Measurements from ENCODE around the gene ARHGAP24. TPM values are rescaled to one million over a fixed set of nuclear protein-coding genes. Genes with fewer than 3 reads are reported as not detected.
A peak's percentile ranks its signal among the peaks of the same experiment; 100 is the strongest.

ARHGAP24 gene
- total and polyA plus RNA-seq, 2 donors (not counting 1 experiment from before 2014, with no cell fraction given) = 48.4 to 141 TPM

GRCh38 chr4:85520765-85521749 is 46.1 kb downstream of the ARHGAP24 start:
- Histone ChIP-seq H3K4me2 (replicated peaks; ENCODE audit: low read depth, low read length, poor library complexity, severe bottlenecking) (peak overlapping the region; percentile 26), H3K4me3 (ENCODE audit: control extremely low read depth in 1 of 5, extremely low read depth in 1 of 5, insufficient read depth in 1 of 5, low read depth in 2 of 5, low read length in 4 of 5) (no peak overlapping the region), H3K4me1 (ENCODE audit: control insufficient read depth in 2 of 2, insufficient read depth in 2 of 2, low read length in 2 of 2) (peaks cover 39% of the 10 kb centered on the region in 2 donors), H3K27me3 (replicated peaks in 1 of 4; ENCODE audit: control extremely low read depth in 1 of 4, control insufficient read depth in 3 of 4, insufficient read depth in 4 of 4, low read length in 3 of 4) (no peaks in the 10 kb centered on the region), H3K9ac (ENCODE audit: low read length) (peak overlapping the region; percentile 0), H4K20me1 (ENCODE audit: control insufficient read depth, insufficient read depth, low read length, poor library complexity, severe bottlenecking) (peaks cover 7% of the 10 kb centered on the region), H3K36me3 (replicated peaks in 1 of 2; ENCODE audit: control extremely low read depth in 1 of 2, control insufficient read depth in 1 of 2, extremely low read depth in 1 of 2, insufficient read depth in 2 of 2, low read length in 1 of 2) (peaks cover 0 to 4% of the 10 kb centered on the region in 2 experiments), H3K79me2 (ENCODE audit: control insufficient read depth, insufficient read depth, low read length) (peaks cover 96% of the 10 kb centered on the region), H3K27ac (ENCODE audit: low read length in 2 of 2) (peak overlapping the region; percentile 14 to 62), H3K9me3 (ENCODE audit: control extremely low read depth in 1 of 3, control insufficient read depth in 2 of 3, insufficient read depth in 1 of 3, low read length in 2 of 3) (no peaks in the 10 kb centered on the region), H2AFZ (ENCODE audit: insufficient read depth, low read depth, low read length, poor library complexity, severe bottlenecking) (no peak overlapping the region)
- 35% methylated on average over 3 of the region's 5 CpGs for WGBS (ENCODE audit: insufficient coverage)
- CTCF ChIA-PET = interaction anchor here (0.6 kb wide), 1 partner anchor 140 kb away, joined by 3 read pairs; no protein-coding TSS in a partner anchor
- Mint-ChIP-seq H3K27ac (peak overlapping the region; percentile 23), H3K9me3 (ENCODE audit: insufficient read depth) (no peaks in the 10 kb centered on the region), H3K4me1 (peaks cover 52% of the 10 kb centered on the region), H3K4me3 (peak overlapping the region; percentile 29), H3K27me3 (no peaks in the 10 kb centered on the region)
- DNase-seq = no peak
- POLR2A ChIA-PET = no interaction called here
- peak; percentile 24 for ATAC-seq (ENCODE audit: low read depth)
- intact Hi-C loops (cut with micrococcal nuclease) = no loop called here
- TF ChIP-seq CTCF (IDR thresholded peaks at IDR 0.05) = no peak
- TF ChIP-seq EZH2 (IDR thresholded peaks at IDR 0.05; ENCODE audit: borderline replicate concordance, insufficient read depth, low read depth, low read length, poor library complexity, severe bottlenecking) = no peak

- intact Hi-C loops (cut with micrococcal nuclease) = no loop called here
- Mint-ChIP-seq H3K27ac (peak overlapping the region; percentile 7), H3K27me3 (no peaks in the 10 kb centered on the region), H3K9me3 (ENCODE audit: insufficient read depth) (no peaks in the 10 kb centered on the region), H3K4me1 (peaks cover 58% of the 10 kb centered on the region), H3K4me3 (no peak overlapping the region)
- Histone ChIP-seq H3K9ac (ENCODE audit: low read length) (no peak overlapping the region), H3K4me3 (ENCODE audit: control extremely low read depth in 1 of 5, extremely low read depth in 1 of 5, insufficient read depth in 1 of 5, low read depth in 2 of 5, low read length in 4 of 5) (no peak overlapping the region), H3K36me3 (replicated peaks in 1 of 2; ENCODE audit: control extremely low read depth in 1 of 2, control insufficient read depth in 1 of 2, extremely low read depth in 1 of 2, insufficient read depth in 2 of 2, low read length in 1 of 2) (peaks cover 0 to 4% of the 10 kb centered on the region in 2 experiments), H3K4me1 (ENCODE audit: control insufficient read depth in 2 of 2, insufficient read depth in 2 of 2, low read length in 2 of 2) (peaks cover 39 to 40% of the 10 kb centered on the region in 2 donors), H3K79me2 (ENCODE audit: control insufficient read depth, insufficient read depth, low read length) (peaks cover 94% of the 10 kb centered on the region), H4K20me1 (ENCODE audit: control insufficient read depth, insufficient read depth, low read length, poor library complexity, severe bottlenecking) (peaks cover 7% of the 10 kb centered on the region), H3K9me3 (ENCODE audit: control extremely low read depth in 1 of 3, control insufficient read depth in 2 of 3, insufficient read depth in 1 of 3, low read length in 2 of 3) (no peaks in the 10 kb centered on the region), H3K4me2 (replicated peaks; ENCODE audit: low read depth, low read length, poor library complexity, severe bottlenecking) (peak overlapping the region; percentile 3), H3K27ac (ENCODE audit: low read length in 2 of 2) (peak overlapping the region in 1 of 2 donors; percentile 62), H3K27me3 (replicated peaks in 1 of 4; ENCODE audit: control extremely low read depth in 1 of 4, control insufficient read depth in 3 of 4, insufficient read depth in 4 of 4, low read length in 3 of 4) (no peaks in the 10 kb centered on the region), H2AFZ (ENCODE audit: insufficient read depth, low read depth, low read length, poor library complexity, severe bottlenecking) (no peak overlapping the region)
- TF ChIP-seq CTCF (IDR thresholded peaks at IDR 0.05) = no peak
- no peak for TF ChIP-seq EZH2 (IDR thresholded peaks at IDR 0.05; ENCODE audit: borderline replicate concordance, insufficient read depth, low read depth, low read length, poor library complexity, severe bottlenecking)
- ATAC-seq (ENCODE audit: low read depth) (peak; percentile 43), DNase-seq (peak; percentile 30)
- ChIA-PET POLR2A (no interaction called here), CTCF (no interaction called here)
Observed at GRCh38 chr4:85522277-85522676, 47.3 kb downstream of the ARHGAP24 start.
